Right ventricle myocardium inferior (tissue), 1 donor: ENCODE measurements around the gene MTHFSD. TPM values are rescaled to one million over a fixed set of nuclear protein-coding genes. Genes with fewer than 3 reads are reported as not detected.

Experiments used
- ATAC-seq: fragments of 200-7000 bp; cut with Tn5 transposase; one replicate; pipeline ENCODE4 v1.9.1; 2020; ENCODE audit warnings: mild to moderate bottlenecking, moderate library complexity
- DNase-seq: peaks from one replicate; pipeline ENCODE4 v3.0.0; 2021; ENCODE audit errors: missing footprints
- intact Hi-C: fragments of 100-400 bp; cut with DNase I; formaldehyde crosslinking; loops from one replicate; pipeline ENCODE4 v1.11.0; 2022
- total RNA-seq: library from RNA; stranded (reverse); fragmentation: NEBNext Ultra II Directional; extraction: Animal tissue kit (Norgen Biotek cat#: 25700); gene quantifications from one replicate; pipeline ENCODE4 v1.2.1, GENCODE V29; 2021
- donor health status: DM: no; HTN: yes; CAD: no; lungs with severe emphysema.

The MTHFSD gene
- total RNA-seq, 1 donor from 2014 or later: 10.0 TPM

DNA sequence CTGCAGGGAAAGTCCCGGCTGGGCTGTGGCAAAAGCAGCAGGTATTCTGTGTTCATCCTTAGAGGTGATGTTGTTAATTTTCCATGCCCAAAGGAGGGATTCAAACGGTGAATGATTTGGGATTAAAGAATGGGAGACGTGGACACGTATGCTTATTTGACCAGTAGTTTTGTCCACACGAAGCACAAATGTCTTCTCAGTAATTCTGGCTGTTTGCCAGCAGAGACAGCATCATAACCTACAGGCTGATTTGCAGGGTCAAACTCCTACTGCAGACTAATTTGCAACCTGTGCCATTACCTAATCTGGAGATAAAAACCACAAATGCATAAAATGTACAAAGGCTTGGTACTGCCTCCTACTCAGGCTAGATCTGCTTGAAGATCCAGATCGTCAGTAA is 14.1 kb downstream of the MTHFSD start:
- ATAC-seq: no peak
- DNase-seq: no peak
- intact Hi-C loops: no loop called here

DNA sequence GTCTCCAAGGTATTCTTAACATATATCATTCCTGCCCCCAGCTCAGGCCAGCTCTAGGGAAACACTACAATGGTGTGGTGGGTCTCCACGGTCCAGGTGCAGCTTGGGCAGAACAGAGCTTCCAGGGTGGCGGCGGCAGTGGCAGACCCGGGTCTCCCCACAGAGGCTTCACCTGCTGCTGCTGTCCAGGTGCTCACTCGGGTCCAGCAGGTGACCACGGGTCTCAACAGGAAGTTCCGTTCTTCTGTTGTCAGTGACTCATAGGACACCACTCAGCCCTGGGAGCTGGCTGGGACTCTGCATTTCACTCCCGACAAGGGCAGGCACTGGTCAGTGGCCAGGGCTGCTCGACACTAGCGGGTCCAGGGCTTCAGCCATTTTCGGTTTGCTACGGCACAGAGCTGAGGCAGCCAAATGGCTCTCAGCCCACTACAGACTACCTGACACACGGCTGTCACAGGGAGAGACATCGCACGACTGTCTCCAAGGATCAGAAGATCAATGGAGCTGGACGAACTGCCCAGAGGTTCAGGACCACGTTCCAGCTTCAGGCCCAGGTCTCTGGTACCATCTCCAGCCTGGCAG is 16.7 kb downstream of the MTHFSD start:
- ATAC-seq (no peak), DNase-seq (no peak)
- intact Hi-C loops: no loop called here

DNA sequence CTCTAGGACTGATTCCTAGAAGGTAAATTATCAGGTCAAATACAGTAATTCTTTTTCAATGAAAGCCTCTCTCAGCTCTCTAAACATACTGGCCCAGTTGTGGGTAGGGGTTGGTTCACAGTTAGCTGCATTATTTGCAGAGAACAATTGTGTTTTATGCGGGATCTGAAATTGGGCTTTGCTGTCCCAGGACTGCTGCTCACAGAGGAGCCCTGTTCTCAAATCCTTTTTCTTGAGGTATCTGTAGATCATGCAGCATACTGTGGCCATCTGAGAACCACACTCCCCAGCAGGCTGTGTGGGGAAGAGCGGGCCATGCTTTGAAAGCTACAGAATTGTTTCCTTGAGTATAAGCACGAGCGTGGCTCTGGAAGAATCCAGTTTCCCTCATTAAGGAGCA is 17.5 kb downstream of the MTHFSD start:
- no peak for ATAC-seq
- intact Hi-C loops: no loop called here
- DNase-seq: no peak

DNA sequence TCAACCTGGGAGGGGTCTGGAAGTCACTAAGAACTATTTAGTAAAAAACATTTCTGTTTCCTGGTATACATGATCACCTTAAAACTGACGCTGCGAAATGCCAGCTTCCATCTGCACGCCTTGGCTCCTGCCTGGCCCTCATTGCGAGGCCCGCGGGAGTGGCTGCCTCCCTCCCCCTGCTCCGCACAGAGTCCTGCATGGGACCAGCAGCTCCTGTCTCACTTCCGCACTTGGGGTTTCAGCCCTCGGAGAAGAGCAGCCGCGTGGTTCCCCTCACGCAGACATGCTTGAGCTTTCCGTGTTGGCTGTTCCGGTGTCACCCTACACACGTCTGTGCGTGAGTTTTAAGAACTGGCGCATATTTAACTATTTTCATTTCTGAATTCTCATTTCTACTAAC is 18.4 kb downstream of the MTHFSD start:
- ATAC-seq (no peak), DNase-seq (no peak)
- intact Hi-C loops: no loop called here

DNA sequence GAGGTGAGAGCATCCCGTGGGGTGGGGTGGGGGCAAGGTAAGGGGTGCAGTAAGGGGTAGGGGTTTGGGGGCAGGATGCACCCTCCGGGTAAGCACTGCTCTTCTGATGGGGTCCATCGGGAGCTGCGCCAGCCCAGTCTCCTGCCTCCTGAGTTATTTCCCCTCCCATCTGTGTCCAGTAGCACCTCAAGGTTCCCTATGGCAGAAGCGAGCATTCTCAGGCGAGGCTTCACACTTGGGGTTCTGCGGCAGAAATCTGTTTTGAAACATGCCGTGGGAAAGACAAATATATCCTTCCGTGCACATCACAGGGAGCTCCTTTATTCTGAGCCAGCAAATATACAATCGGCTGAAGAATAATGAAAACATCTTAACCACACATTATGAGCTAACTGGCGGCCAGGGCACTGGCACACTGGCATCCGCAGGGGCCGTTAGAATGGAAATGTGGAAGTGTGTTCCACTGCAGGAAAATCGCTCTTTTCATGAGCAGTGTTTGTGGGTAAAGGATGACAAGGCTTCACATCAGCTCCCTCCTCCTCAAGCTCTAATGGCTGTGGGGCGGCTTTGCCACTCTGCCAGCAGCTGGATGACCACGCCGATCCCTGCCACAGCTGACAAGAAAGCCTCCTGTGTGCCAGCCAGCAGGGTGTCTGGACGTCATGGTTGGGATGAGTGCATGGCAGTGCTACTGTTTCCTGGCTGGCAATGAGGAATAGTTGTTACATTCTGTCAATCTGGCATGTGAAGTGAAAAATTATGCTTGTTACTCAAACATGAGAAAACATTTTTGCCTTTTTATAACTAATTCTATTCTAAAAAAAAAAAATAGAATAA is 20.0 kb downstream of the MTHFSD start:
- no peak for DNase-seq
- no peak for ATAC-seq
- intact Hi-C loops: no loop called here

DNA sequence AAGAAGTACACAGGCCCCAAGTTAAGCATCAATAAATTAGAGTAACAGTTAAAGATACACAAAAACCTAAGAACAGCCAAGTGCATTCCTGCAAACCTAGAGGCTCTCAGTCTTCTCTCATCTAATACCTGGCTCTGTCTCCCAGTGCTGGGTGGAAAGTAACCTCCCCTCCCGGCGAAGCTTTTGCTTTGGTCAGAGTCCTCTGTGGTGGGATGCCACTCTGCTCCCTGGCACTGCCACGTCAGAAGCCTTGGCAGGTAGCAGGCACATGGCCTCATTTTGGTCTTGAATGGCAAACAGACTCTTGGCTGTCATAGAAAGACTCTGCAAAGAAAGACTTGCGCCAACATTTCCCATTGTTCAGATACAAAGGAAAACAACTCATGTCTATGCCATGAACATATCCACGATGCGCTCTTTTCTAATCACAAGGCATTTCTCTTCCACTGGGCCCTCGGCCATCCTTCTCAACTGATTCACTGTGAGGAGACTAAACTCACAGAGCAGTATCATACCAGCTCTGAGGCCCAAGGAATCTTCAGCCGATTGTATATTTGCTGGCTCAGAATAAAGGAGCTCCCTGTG is 21.2 kb downstream of the MTHFSD start:
- intact Hi-C loops: no loop called here
- ATAC-seq (no peak), DNase-seq (no peak)

DNA sequence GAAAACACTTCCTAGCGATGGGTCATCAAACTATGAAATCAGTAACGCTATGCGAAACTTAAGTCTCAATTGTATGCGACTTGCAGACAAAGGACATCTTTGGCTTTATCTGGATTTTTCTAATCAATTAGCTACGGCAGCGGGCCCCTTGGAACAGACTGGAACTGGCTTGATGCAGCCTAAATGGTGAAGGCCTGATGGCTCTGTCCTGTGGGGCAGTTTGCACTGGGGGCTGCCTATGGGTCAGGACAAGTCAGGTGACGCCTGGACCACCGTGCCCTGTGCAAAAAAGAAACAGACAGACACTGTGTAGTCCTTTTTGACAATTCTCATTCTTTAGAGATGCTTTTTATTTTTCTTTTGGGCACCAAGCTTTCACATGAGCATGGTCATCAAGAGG is 22.0 kb downstream of the MTHFSD start:
- no peak for ATAC-seq
- intact Hi-C loops: no loop called here
- no peak for DNase-seq

DNA sequence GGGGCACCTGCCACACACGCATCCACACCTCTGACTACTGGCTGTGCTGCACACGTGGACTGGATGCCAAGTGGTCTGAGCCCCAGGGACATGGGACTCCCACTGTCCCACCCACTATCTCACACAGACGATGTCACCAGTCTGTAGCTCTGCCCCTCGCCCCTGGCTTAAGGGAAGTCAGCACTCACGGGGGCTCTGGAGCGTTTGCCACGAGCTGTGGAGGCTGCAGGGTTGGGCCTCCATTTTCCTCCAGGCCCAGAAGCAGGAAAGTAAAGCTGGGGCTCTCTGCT is 22.6 kb downstream of the MTHFSD start:
- ATAC-seq (no peak), DNase-seq (no peak)
- intact Hi-C loops: no loop called here

DNA sequence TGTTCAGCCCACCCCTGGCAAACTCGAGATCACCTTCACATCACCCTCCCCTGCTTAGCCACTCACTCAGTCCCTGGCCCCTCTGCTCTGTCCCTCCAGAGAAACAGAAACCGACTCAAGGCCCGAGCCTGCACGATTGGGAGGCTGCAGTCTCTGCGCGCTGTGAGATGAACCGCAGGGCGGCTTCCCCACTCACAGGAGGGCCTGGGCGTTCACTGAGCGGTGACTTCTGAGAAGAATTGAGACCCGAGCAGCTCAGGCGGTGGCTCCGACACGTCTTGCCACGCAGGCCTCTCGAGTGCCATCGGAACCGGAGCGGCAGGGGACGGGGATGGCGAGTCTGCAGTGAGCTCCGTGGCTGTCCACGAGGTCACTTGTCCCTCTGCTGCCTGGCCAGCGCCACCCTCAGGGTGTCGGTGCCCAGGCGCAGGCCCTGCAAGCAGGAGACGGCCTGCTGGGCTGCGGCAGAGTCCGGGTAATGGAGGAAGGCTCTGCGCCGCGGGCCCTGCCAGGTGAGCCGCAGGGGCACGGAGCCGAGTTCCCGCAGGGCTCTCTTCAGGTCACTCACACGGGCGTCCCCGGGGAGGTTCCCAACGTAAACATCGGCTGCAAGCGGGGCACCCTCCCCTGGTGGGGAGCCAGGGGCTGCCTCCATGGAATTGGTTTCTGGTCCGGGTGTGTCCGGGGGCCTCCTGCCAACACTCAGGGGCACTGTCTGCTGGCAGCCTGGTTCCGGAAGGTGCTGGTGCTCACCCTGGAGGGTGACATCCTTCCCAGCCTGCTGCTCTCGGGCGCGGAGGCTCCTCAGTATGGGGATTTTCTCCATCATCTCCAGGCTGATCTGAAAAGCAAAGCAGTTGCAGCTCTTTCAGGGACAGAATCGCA is 23.2 kb downstream of the MTHFSD start:
- ATAC-seq (no peak), DNase-seq (no peak)
- intact Hi-C loops: loop anchor here (2.0 kb wide), 1 partner anchor 55 kb away; no protein-coding TSS in a partner anchor

DNA sequence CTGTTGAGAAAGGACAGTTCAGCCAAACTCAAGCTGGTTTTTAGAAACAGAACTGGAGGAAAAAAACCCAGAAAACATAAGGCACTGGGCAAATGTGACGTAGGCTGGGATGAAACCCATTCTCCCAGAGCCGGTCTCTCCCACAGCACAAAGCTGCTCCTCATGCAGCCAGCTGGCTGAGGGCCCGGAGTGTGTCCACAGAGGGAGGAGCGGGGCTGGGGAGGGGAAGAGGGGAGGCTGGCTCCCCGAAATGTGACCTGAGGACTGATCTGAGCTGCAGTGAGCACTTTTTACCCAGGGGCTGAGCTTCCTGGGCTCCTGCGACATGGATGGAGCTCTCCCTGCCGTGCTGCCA is 23.9 kb downstream of the MTHFSD start:
- peak; percentile 81 for ATAC-seq
- intact Hi-C loops: loop anchor here (2.0 kb wide), 1 partner anchor 56 kb away; no protein-coding TSS in a partner anchor
- DNase-seq: peak; percentile 89

DNA sequence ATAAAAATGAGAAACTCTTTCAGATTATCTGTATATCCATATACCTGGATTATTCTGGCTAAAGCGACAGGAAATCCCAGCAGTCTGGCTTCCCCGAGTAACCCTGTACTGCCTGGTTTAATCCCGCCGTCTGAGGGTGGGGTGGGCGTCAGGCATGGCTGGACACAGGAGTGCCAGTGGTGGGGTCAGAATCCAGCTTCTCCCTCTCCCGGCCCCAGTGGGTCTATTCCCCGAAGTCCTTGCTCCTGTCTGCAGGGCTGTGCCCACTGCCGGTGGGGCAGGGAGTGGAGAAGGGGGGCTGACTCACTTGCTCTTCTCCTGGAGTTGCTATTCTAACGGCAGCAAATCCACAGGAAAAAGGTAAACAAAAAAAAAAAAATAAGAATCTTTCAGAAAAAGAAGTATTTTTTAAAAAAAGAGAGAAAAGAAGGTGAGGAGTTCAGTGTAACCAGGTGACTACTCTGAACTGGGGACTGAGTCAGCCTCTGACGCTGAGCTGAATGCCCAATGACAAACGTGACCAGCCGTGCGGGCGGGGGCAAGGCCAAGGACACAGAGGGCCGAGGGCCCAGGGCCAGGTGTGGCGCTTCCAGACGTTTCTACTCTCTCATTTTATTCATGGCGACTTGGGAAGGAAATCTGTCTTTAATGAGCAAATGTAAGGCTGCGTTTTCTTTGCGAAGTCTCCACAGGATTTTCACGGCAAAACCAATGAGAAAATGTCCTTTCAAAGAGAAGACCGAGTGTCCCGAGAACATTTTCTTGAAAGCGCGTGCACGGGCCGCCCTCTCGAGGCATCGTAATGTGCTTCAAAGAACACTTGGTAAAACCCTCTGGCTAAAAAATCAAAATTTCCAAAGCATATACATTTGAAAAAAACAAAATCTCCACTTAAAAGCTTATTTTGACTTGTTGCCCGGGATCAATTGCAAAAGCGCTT is 24.5 kb downstream of the MTHFSD start:
- intact Hi-C loops: loop anchor here (2.0 kb wide), 1 partner anchor 56 kb away; no protein-coding TSS in a partner anchor
- DNase-seq: no peak

DNA sequence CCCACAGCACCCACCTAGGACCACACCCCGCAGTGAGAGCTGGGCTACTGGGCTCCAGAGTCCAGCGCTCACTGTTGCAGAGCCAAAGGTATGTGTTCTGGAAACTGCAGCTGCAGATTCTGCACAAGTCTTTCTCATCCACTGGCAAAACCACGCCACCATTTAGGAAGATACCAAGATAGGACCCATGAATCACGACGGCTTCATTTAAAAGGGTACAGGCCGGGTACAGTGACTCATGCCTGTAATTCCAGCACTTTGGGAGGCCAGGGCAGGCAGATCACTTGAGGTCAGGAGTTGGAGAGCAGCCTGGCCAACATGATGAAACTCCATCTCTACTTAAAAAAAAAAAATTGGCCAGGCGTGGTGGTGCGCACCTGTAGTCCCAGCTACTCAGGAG is 25.9 kb downstream of the MTHFSD start:
- ATAC-seq (no peak), DNase-seq (no peak)
- intact Hi-C loops: no loop called here

More for the DNA sequence above, 24.5 kb downstream of the MTHFSD start:
- ATAC-seq: no peak

DNA sequence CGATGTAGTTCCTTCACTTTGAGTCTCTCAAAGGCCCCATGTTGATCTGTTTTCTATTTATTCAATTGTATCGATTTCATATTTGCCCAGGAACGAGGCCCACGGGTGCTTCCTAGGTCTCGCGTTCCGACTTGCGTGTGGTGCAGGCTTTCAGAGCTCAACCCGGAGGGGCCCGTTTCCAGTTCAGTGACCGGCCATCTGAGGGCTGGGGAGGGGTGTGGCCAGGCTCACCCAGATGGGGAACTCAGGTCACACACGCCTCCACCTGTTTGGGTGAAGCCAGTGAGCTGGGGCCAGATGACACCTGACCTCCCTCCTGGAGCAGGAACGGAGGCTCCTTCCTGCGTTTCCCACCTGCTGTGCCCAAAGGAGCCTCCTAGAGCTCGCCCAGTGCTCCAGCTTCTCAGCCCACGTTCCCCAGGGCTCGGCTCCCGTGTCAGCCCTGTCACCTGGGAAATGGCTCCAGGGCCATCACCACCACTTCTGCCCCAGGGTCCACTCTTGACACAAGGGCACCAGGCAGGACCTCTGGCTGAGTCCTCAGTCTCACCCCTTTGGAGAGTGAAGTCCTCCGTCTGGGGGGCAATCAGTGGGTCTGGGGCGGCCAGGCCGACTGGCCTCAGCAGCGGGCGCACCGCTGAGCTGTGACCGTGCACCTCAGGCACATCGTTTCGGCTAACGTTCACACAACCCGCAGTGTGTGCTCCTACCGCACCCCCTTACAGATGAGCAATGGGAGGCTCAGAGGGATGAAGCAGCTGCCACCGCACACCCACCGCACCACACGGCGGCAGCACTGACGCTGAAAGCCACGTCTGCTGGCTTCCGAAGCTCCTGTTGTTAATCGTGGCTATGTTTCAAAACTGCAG is 26.7 kb downstream of the MTHFSD start:
- no peak for ATAC-seq
- DNase-seq: no peak
- intact Hi-C loops: no loop called here

DNA sequence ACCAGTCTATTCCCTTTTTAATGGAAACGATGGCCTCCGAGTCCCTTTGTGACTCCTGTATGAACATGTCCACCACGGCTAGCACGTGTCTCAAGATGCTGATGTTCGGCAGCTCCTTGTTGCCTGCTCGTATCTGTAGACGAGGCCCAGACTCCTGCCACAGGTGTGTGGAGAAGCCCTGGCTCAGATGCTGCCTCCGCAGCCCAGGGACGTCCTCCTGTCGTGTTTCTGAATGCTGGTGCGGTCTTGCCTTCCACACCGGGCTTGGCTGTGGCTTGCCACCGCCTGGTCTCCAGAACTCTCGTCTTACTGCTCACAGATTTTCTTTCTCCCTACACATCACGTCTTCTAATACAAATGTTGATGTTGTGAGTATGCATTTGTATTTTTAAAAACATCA is 27.7 kb downstream of the MTHFSD start:
- ATAC-seq (no peak), DNase-seq (no peak)
- intact Hi-C loops: no loop called here

DNA sequence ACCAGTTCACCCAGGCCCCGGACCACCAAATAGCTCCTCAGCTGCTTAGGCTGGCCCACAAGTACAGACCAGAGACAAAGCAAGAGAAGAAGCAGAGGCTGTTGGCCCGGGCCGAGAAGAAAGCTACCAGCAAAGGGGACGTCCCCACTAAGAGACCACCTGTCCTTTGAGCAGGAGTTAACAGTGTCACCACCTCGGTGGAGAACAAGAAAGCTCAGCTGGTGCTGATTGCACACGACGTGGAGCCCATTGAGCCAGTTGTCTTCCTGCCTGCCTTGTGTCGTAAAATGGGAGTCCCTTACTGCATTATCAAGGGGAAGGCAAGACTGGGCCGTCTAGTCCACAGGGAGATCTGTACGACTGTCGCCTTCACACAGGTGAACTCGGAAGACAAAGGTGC is 29.3 kb downstream of the MTHFSD start:
- intact Hi-C loops: no loop called here
- no peak for ATAC-seq
- DNase-seq: no peak

DNA sequence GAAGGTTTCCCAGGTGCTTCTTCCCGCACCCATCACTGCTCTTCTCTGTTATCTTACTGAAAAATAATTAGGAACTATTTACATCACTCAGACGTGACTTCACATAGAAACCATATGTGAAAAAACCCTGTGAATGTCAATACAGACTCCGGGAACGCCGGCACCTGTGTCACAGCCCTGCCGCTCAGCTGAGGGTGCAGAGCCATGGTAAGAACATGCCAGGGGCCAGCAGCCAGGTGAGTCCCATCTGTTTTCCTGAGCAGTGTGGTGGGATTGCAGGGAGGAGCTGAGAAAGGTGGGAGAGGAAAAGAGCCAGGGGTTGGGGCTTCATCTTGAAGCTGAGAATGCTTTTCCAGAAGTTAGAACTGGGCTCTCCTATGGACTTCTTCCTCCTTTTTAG is 31.0 kb downstream of the MTHFSD start:
- ATAC-seq: no peak
- no peak for DNase-seq
- intact Hi-C loops: loop anchor here (5.0 kb wide), 1 partner anchor 272 kb away; no protein-coding TSS in a partner anchor

DNA sequence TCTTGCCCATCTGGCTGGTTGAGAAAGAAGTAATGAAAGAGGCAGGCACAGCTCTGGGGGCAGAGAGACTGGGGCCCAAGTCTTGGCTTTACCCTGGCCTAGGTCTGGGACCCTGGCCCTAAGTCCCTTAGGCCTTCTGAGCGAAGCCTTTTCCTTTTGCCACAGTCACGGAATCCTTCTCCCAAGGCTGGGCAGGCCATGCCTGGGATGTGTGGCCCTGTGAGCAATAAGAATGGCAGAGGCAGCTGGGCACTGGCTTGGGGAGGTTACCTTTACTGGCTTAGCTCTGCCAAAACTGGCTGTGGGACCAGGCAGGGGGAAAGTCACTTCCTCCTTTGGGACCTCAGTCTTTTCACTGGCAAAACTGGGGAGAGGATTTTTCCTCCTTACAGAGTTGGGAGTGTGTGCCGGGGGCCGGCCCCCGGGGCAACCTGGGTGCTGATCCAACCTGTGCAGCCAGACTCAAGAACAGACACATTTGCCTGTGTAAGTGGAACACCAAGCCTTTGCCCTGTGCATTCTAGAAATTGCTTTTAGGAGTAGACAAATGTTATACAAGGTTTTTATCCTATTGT is 31.8 kb downstream of the MTHFSD start:
- DNase-seq: no peak
- intact Hi-C loops: loop anchor here (5.0 kb wide), 1 partner anchor 271 kb away; no protein-coding TSS in a partner anchor
- no peak for ATAC-seq
